ENCODE results near the gene SLC4A9. TPM values are rescaled to one million over a fixed set of nuclear protein-coding genes. Genes with fewer than 3 reads are reported as not detected.

The SLC4A9 gene
- total RNA-seq, 2 experiments from 2014 or later, result 0.13 to 0.16 TPM

- H3K4me1 Mint-ChIP-seq (ENCODE audit: low read depth), result peaks cover 21% of the 10 kb centered on the region
- CTCF ChIA-PET, result no interaction called here
- H3K9me3 Mint-ChIP-seq (ENCODE audit: insufficient read depth), result no peaks in the 10 kb centered on the region
- no peaks in the 10 kb centered on the region for H3K27me3 Mint-ChIP-seq (ENCODE audit: low read depth)
- peaks cover 33% of the 10 kb centered on the region for H3K36me3 Mint-ChIP-seq (ENCODE audit: low read depth)
- no peak for ATAC-seq
- no peak overlapping the region for H3K27ac Mint-ChIP-seq
- no peak overlapping the region for H3K4me3 Mint-ChIP-seq
- POLR2A ChIA-PET, result no interaction called here
- DNase-seq, result no peak
These were observed 63.6 kb downstream of the SLC4A9 start for GRCh38 chr5:140423609-140424008.

GRCh38 chr5:140424135-140424534 lies 64.1 kb downstream of the SLC4A9 start:
- no peak overlapping the region for H3K27ac Mint-ChIP-seq
- no peak overlapping the region for H3K4me3 Mint-ChIP-seq
- DNase-seq (no peak), ATAC-seq (no peak)
- CTCF ChIA-PET, result no interaction called here
- POLR2A ChIA-PET, result no interaction called here
- peaks cover 31% of the 10 kb centered on the region for H3K36me3 Mint-ChIP-seq (ENCODE audit: low read depth)
- H3K27me3 Mint-ChIP-seq (ENCODE audit: low read depth), result no peaks in the 10 kb centered on the region
- peaks cover 21% of the 10 kb centered on the region for H3K4me1 Mint-ChIP-seq (ENCODE audit: low read depth)
- no peaks in the 10 kb centered on the region for H3K9me3 Mint-ChIP-seq (ENCODE audit: insufficient read depth)

Other genes with a start within 250 kb of the SLC4A9 start
- gene PURA, start 246.1 kb upstream of the SLC4A9 start, total RNA-seq, result 10 to 100 TPM; 12.5 to 13.4 TPM
- 1 to 10 TPM; 2.4 to 2.7 TPM for gene IGIP, start 234.3 kb upstream of the SLC4A9 start, total RNA-seq
- gene CYSTM1, start 185.0 kb upstream of the SLC4A9 start, total RNA-seq, result 10 to 100 TPM; 10.5 to 12.2 TPM
- 10 to 100 TPM; 62.4 to 64.7 TPM for gene PFDN1, start 57.1 kb upstream of the SLC4A9 start, total RNA-seq
- 10 to 100 TPM; 12.6 to 13.5 TPM for gene HBEGF, start 13.6 kb upstream of the SLC4A9 start, total RNA-seq
- gene ANKHD1, start 41.6 kb downstream of the SLC4A9 start, total RNA-seq, result 100 to 1,000 TPM; 108 to 112 TPM
- 1 to 10 TPM; 7.4 to 8.6 TPM for gene EIF4EBP3, start 187.5 kb downstream of the SLC4A9 start, total RNA-seq
- 10 to 100 TPM; 42.7 to 43.4 TPM for gene SRA1, start 197.3 kb downstream of the SLC4A9 start, total RNA-seq
- 10 to 100 TPM; 24.1 to 25.0 TPM for gene APBB3, start 204.4 kb downstream of the SLC4A9 start, total RNA-seq
- 10 to 100 TPM; 88.9 to 98.2 TPM for gene SLC35A4, start 204.6 kb downstream of the SLC4A9 start, total RNA-seq

Measured in activated CD8-positive, alpha-beta T cell treated with anti-CD3 and anti-CD28 coated beads, Interleukin-2, amount 10 ng/mL, durations not matched to agents 7 days and 5 days (primary cell).